Epidermal melanocyte (primary cell): ENCODE measurements around the gene ADPGK.
"Not testable (repeated sequence)": the region's sequence is repeated elsewhere in the genome, so short reads cannot be mapped to it uniquely, and the experiment has no call there.

Experiments used
- DNase-seq: peaks from one replicate; pipeline ENCODE4 v3.0.0; 2011; ENCODE audit warnings: low spot score; ENCODE audit not compliant: insufficient read length

ADPGK gene

DNA sequence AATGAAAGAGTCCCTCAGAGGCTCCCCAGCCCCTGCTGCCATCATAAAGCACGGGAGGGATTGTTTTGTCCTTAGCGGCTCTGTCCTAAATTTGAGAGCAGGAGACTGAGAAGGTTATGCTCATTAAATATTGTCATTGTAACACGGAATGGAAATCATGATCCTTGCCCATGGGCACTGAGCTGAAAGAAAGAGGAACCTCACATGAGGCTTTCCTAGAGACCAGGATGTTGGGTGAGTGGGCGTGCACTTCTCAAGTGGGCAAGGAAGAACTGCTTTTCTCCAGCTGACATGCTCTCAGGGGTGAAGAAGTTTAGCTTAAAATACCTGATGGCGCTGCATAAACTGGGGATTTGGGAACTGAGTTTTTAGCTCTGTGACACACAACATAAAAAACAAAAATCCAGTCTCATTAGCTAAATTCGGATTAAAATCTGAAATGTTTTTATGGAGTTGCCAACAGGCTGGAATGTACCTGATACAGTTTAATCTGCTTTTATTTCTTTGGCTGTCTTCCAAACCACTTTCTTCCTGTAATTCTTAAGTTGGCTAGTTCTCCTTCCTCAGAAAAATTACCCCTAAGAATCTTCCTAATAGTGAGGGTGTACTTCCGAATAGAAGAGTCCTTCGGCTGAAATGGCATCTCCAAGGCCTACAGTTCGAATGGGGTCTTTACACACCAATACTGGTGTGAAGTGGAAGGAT, 31.7 kb downstream of the ADPGK start:
- no peak for DNase-seq

DNA sequence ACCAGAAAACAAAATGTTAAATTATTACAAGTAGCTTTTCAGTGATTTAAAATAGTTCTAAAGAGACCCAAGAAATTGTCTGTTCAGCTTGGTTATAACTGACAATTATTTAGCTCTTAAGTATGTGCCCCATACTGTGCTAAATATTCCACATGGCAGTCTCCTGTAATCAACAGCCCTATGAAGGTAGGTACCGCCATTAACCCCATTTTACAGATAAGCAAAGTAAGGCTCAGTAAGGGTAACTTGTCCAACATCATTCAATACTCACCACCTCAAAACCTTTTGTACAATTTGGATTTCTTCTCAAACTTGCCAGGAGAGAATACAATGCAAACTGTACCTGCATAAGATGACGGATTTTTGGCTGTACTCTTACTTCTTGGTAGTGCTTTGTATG, 33.9 kb downstream of the ADPGK start:
- DNase-seq, result no peak

DNA sequence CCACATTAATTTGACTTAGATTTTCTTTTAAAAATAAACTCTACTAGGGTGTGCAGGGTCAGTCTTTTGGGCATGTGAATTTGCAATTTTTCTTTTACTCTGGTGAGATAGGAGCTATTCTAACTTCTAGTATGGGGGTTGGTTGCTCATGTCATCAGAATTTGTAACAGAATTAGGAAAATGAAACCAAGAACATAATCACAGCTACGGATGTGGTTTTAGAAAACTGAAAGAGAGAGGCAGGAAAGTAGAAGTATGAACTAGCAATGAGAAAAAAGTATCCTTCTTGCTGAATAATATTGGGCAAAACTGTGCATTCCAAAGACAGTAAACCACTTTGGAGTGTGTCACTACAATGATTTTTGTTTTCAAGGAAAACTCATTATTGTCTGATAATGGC, 43.3 kb downstream of the ADPGK start:
- DNase-seq, result no peak

DNA sequence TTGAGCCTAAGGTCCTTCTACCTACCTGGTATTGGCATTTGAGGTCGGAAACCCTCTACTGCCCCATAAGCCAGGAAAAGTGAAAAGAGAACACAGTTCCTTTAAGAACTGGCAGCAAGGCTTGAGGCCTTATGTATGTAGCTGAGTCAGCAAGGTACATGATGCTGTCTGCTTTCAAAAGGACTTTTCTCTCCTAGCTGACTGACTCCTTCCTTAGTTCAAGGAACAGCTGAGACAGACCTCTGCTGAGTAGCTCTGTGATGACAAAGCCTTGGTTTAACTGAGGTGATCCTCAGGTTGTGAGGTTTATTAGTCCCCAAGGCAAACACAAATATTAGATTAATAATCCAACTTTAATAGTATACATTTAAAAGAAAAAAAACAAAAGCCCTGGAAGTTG, 45.8 kb downstream of the ADPGK start:
- no peak for DNase-seq

DNA sequence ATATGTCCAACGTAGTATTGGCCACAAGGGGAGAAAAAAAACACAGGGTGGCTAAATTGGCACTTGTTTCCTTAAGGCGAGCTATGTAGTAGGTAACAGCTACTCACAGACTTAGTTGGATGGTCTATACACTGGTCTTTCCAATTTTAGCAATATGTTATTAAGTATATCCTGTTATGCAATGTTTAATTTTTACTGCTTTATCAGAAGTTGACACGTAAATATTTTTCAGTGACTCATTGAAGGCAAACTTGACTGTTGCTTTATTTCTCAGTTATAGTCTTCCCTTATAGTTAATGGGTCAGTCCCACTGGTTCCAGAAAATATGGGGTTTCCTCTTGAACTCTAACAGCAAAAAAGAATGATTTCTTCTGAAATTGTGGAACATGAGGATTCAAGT, 46.5 kb downstream of the ADPGK start:
- no peak for DNase-seq

DNA sequence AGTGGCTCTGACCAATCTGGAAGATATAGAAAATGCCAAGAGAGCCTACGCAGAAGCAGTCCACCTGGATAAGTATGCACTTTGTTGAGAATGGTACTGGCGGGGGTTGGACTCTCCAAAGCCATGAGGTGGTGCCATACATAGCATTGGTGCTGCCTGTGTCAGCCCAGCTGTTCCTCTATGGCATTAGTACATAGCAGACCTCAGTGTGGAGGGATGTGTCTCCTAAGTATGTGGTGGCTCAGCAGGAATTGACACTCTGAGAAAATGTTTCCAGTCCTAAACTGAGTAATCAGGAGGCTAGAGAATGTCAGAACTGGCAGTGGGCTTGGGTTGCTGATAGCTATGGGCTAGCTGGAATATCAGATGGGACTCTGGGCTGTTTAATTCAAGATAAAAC, 48.4 kb downstream of the ADPGK start:
- DNase-seq, result no peak

GRCh38 chr15:72733941-72734738, 49.4 kb downstream of the ADPGK start:
- DNase-seq, result no peak

DNA sequence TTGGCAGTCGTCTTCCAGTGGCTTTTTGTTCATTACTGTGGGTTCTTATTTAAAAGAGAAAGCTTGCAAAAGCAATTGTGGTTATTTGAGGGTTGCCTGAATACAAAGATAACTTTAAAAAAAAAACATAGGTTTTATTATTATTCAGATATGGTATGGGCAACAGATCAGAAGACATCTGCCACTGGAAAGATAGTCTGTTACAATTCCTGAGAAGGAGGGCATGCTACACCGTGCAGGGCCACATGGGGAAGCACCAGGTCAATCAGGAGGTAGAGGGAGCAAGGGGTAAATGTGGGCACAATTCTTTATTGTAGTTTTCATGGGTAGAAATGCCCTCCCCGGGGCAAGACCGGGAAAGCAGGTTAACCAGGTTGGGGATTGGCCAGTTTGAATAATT, 51.0 kb downstream of the ADPGK start:
- DNase-seq, result no peak

GRCh38 chr15:72732086-72732485, 51.5 kb downstream of the ADPGK start:
- no peak for DNase-seq

DNA sequence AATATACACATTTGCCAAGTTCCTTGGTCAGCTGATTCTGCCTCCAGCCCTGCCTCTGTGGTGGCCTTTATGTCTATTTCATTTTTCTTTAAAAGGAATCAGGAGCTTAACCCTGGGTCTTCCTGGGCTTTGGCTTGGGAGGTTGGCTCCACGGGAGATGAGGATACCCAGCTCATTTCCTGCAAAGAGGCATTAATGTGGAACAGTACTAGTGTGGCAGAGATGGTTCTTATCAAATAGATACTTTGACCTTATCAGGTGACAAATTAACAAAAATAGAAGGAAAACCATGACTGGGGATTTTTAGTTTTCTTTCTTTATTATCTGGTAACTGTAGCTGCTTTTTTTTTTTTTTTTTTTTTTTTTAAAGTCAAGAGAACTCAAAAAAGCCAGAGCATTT, 54.7 kb downstream of the ADPGK start:
- no peak for DNase-seq

DNA sequence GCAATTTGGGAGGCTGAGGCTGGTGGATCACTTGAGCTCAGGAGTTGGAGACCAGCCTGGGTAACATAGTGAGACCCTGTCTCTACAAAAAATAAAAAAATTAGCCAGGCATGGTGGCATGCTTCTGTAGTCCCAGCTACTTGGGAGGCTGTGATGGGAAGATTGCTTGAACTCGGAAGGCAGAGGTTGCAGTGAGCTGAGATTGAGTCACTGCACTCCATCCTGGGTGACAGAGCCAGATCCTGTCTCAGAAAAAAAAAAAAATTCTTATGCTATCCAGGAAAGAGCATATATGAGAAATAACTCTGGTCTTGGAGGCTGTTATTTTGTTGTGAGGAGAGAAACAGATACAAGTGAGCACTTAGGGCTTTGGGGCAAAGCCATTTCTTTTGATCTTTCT, 55.3 kb downstream of the ADPGK start:
- not testable (repeated sequence) for DNase-seq

DNA sequence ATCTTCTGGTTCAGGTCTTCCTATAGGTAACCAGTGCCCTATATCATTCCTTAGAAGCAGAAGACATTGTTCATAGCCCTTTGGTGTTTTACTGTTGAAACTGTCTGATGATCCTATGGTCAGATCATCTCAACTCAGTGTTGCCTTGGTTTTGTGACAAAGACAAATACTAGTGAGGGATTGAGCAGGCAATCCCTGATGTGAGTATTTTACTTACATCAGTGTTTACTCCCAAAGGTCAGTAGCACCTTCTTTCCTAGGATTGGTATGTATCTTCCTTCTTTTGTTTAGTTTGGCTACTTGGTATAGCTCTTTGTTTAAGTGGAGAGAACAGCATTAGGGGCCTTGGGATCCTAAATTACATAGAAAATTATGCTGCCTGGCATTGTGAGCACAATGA, 56.4 kb downstream of the ADPGK start:
- DNase-seq, result no peak

- DNase-seq, result not testable (repeated sequence)
These were observed 57.7 kb downstream of the ADPGK start for GRCh38 chr15:72725851-72726250.

DNA sequence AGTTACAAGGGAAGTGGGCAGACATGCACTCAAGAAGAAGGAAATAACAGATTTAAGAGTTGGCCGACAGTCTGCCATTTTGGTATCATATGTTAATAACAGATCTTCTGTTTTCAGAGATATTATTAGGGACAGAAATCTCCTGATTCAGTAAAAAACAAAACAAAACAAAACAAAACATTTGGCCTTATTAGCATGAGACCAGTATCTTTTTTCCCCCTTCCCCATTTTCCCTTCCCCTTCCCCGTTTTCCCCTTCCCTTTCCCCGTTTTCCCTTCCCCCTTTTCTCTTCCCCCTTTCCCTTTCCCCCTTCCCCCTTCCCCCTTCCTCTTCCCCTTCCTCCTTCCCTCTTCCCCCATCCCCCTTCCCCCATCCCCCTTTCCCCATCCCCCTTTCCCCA, 58.1 kb downstream of the ADPGK start:
- no peak for DNase-seq

GRCh38 chr15:72724028-72724427, 59.5 kb downstream of the ADPGK start:
- no peak for DNase-seq

DNA sequence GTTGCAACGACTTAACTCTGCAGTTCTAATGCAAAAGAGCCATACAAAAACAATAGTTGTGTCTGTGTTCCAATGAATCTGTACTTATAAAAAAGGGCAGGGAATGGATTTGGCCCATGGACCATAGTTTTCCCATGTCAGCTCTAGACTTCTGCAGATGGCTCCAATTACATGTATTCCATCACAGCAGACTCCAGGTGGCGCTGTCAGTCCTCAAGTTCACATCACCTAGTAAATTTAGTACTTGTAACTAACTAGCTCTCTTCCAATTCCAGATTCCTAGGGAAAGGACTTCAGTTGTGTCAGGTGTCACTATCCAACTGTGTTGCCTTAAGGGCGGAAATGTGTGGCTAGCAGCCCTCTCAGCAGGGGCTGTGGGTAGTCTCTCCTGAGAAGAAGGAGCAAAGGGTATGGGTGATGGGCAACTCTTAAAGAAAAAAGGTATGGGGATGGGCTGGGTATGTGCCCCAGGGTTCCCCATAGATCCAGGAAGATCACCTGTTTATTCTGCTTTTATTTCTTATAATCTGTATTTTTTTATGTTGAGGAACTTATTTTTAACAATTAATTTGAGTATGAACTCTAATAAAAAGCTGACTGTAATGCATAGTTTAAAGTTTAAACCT, 61.4 kb downstream of the ADPGK start:
- DNase-seq, result peak; percentile 58

DNA sequence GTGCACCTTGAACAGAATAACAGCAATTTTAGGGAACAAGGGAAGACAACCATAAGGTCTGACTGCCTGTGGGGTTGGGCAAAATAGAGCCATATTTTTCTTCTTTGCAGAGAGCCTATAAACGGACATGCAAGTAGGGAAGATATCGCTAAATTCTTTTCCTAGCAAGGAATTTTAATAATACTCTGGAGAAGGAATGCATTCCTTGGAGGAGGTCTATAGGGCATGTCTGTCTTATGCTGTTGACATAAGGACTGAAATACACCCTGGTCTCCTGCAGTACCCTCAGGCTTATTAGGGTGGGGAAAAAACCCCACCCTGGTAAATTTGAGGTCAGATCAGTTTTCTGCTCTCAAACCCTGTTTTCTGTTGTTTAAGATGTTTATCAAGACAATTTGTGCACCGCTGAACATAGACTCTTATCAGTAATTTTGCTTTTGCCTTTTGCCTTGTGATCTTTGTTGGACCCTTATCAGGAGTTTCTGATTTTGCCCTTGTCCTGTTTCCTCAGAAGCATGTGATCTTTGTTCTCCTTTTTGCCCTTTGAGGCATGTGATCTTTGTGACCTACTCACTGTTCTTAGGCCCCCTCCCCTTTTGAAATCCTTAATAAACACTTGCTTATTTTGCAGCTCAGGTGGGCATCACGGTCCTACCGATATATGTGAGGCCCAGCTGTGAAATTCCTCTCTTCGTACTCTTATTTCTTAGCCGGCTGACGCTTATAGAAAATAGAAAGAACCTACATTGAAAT, 74.8 kb downstream of the ADPGK start:
- not testable (repeated sequence) for DNase-seq

GRCh38 chr15:72706266-72706665, 77.3 kb downstream of the ADPGK start:
- DNase-seq, result no peak
